GM15510 (cell line): ENCODE data around the gene BCL2.

ENCODE experiments used
- POLR2A ChIP-seq: IDR thresholded peaks from 3 replicates; pipeline ENCODE4 v1.6.1; 2011; ENCODE audit warnings: borderline replicate concordance; ENCODE audit not compliant: insufficient read length; ENCODE audit errors: extremely low read depth

Gene BCL2

DNA sequence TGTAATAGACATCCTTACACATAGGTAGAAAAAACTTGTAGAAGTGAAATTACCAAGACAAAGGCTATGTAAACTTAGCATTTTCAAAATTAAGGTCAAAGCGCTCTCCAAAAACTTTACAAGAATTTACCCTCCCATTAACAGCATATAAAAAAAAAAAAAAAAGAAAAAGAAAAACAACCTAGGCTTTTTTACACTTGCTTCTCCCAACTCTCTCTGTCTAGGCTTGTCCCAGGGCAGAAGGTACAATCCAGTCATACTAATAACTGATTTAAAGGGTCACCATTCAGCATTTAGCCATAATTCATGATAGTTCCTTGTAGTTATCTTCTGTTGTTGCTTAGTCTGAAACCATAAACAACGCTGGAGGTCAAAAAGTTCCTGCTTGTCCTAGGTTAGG, 130.5 kb downstream of the BCL2 start:
- no peak for TF ChIP-seq POLR2A

DNA sequence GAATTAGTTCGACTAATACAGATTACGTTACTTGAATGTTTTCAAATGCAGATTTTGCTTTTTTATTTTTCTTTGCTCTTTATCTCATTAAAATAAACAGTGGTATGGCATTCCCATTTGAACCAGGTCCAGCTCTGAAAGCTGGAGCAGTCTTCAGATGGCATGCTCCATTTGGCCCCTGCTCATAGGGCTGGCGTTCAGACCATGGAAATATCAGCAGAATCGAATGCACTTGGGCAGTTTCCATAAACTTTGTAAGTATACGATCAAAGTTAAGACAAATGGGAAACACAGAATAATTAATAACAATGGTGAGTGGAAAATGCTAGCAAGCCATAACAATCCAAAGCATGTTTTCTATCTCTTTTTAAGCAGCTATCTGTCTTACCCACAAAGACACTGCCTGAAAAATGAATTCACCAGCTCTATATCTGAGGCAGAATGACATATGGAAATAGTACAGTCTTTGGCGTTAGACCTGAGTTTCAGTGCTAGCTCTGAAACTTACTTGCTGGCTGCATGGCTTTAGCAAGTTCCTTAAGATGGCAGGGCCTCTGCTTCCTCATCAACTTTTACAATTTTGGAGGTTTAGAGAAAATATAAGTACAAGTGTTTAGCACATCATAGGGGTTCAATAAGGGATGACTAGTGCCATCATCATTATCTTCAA, 131.6 kb downstream of the BCL2 start:
- no peak for TF ChIP-seq POLR2A

DNA sequence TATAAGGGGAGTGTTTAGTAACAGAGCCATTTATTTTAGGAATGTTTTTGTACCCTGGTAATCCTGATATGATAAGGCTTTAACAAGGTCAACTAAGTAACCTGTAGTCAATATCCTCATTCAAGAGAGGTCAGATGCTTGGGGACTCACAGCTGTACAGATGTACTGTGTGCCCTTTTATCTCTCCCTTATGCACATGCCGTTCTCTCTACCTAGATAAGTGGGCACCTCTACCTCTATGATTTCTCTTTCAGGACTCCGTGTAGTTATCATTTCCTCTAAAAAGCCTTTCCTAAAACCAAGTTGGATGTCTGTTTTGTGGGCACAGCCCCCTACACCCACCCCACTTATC, 132.4 kb downstream of the BCL2 start:
- TF ChIP-seq POLR2A: no peak

DNA sequence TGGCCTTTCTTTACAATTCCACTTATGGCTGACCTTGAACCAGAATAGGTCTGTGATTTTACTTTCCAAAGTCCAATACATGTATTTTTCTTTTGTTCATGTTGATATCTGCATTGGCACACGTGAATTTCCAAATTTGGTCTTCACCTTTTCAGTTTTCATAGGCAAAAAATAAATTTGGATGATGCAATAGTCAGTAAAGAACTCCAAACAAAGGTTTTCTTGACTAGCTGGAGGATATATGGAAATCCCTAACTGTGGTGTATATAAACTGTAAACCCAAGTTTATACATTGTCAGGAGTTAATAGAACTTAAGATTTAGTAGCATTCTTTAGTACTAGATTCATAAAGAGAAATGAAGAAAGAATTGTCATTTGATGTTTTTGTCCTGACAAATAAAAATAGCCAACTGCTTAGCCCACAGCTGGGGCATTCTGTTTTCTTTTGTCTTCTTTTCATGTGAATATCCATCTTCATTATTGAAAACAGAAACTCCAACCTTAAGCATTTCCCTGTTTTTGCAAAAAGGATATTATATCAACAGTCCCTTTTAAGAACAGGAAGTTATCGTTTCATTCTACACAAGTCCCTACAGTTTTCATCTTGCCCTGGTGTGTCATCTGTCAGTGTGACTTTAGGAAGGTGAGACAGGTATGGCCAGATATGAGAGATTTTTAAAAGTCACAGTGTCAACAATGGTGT, 132.9 kb downstream of the BCL2 start:
- no peak for TF ChIP-seq POLR2A

DNA sequence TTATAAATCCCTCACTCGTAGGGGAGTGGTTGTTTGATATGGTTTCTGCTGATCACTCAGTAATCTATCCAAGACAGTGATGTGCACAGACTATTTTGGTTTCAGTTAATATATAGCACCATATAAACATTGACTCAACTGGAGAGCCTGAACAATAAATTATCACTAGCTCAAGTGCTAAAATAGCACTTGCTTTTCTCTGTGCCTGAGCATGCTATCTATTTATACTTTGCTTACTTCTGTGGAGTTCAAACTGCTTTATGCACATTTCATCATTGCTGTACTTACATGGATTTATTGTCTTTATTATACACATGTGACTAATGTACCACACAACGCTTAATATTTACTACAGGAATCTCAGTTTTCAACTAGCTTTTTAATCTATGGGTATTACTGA, 133.6 kb downstream of the BCL2 start:
- TF ChIP-seq POLR2A: no peak

DNA sequence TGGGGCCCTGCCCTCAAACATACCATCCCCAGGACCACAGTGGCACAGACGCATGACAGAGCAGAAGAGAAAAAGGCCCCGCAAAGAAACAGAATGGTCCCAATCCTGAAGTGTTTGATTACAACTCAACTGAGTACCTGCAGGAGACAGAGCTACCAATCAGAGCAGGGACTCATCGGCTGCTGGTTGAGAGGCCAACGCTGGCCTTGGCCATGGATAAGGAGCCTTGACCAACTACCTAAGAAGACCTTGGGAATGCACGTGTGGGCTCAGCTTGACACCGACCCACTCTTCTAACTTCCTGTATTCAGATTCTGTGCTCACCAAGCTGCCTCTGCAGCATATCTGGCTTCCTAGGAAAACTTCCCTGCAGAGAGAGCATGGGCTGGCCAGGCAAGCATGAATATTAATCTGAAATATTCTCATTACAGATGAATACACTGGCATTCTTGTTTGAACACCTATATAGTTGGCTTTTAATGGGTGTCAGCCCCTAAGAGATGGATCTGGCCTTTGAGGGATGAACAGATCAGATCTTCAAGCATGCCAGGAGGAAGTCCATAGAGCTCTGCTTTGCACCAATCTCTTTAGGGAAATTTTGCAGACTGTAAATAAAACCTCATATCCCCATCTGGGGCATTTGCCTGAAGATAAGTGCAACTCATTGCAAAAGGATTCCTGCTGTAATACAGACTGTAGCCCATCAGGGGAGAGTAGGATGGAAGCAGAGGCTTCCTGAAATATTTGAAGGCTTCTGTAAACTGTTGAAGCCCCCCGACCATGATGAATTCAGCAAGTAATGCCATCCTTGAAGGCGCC, 135.4 kb downstream of the BCL2 start:
- no peak for TF ChIP-seq POLR2A

DNA sequence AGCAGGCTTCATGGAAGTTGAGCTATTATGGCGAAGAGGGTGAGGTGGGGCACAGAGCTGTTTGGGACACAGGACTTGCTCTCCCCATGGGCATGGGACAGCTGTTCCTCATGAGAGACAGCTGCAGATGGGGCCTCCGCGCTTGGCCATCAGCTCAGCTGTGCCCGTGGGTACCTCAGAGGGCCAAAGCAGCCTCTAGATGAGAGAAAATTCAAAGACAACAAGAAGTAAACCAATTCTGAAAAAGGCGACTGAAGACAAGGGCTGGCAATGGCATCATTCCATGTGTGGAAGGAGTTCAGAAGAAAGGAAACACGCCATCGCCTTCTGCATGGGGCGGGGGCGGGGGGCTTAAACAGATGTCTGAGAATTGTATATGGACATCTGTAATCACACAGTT, 136.2 kb downstream of the BCL2 start:
- no peak for TF ChIP-seq POLR2A

DNA sequence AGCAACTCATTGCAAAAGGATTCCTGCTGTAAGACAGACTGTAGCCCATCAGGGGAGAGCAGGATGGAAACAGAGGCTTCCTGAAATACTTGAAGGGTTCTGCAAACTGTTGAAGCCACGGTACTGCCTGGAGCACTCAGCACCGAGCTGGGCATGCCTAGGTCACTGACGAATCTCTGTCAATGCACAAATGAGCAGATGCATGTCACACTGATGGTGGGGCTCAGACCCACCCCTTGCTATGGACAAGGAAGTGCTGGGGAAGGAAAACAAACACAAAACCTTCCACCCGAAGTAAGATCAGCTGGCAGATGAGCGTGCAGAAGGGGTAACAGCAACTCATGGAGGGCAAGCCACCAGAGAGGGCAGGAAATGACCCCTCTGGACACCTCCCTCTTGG, 136.7 kb downstream of the BCL2 start:
- TF ChIP-seq POLR2A: no peak

DNA sequence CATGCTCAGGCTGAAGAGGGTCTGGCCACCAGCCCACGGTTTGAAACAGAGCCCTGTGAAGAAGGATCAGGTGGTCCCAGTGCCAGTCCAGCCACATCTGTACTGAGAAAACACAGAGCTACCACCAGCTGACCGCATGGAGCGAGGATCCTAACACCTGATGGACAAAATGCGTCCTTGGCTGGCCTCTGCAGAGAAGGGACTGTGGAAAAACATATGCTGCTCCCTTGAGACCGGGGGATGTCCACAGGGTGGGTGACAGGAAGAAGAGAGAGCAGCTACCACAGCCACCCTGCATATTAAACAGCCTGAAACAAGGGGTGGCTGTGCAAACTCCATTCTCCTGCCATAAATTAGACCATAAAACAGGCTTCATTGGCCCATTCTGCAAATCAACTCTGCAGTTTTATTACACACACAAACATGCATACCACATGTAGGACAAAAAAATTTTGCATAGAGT, 137.2 kb downstream of the BCL2 start:
- TF ChIP-seq POLR2A: no peak

DNA sequence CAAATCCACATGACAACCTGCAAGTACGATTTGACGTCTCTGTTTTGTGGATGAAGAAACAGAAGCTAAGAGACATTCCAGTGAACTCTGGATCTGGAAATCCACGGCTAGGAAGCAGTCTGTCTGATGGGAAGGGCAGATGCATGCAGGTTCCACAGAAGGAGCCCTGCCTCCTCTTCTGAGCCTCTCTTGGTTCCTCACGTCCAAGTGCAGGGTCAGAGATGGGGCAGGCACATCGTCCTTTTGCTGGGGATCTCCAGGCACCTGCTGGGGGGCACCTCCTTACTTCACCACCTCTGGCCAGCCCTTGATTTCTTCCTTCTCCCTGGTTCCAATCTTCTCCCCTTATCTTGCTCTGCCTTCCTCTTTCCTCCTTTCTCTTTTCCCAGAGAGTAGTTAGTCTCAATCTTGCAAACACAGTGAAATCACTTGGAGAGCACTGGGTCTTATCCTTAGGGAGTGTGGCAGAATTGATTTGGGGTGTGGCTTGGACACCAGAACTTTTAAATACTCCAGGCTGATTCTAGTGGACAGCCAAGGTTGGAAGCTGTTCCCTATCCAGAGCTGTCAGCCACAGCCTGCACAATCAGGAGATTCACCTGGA, 137.8 kb downstream of the BCL2 start:
- no peak for TF ChIP-seq POLR2A

DNA sequence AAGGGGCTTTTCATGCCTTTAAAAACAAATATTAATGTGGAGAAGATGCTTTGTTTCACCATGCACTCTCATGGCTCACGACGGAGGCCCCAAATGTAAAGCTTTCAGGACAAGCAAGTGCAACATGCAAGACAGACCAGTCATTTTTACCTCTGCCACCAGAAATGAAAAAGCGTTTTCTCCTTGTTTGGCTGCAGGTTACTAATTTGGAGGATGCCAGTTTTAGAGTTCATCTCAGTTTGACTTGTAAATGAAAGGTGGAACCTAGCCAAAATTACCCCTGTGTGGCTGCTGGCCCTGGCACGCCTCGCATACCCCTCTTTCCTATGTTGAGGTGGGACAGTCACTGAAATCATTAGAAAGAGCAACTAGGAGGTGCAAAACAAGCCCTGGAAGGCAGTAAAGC, 138.6 kb downstream of the BCL2 start:
- TF ChIP-seq POLR2A: no peak

DNA sequence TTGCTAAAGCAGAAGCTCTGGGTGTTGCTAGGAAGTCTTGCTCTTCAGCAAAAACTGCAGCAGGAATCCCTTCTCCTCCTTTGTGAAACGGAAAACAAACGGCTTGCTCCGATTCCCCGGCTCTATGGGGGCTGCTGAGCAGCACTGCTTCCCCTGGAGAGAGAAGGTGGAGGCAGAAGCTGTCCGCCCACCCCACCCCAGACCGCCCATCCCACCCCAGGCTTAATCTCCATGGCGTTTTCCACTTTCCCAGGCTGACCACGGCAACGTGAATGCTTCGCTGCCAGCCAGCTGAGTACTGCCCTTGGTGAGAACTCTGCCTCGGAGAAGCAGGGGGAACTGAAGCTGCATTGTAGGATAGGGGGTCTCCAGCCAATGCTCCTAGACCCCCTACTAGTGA, 139.2 kb downstream of the BCL2 start:
- TF ChIP-seq POLR2A: no peak

DNA sequence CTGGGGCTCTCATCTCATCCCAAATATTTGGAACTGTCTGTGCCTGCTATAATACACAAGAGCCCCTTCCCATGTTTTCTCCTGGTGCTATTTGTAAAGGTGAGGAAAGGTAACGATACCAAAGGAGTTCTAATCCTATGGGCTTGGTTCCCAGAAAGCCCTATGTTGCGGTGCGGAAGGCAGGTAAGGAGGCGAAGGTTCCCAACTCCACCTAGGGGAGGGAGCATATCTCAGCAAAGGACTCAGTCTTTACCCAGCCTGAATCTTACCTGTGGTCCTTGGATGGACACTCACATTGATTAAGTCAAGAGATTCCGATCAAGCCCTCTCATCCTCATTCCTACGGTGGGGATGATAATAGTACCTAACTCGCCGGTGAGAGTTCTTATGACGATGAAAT, 140.1 kb downstream of the BCL2 start:
- TF ChIP-seq POLR2A: no peak

DNA sequence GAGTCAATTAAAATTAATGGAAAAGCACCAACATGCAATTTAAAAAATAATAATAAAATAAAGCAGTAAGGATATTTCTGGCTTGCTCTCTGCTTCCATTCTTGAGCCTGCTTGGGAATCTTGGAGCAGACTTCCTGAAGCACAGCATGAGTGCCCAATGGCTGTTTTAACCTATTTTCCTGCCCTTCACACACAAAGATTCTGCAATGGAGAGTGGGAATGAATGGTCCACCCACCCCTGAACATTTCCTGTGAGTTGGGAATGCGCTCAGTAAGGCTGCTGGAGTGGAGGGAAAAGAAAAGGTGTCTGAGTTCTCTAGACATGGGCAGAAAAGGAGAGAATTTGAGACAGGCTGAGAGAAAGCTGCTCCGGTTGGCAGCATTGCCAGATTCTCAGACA, 140.6 kb downstream of the BCL2 start:
- TF ChIP-seq POLR2A: no peak
